ENCODE measurements around the gene NCAM2. TPM values are rescaled to one million over a fixed set of nuclear protein-coding genes. Genes with fewer than 3 reads are reported as not detected.
"Not testable (repeated sequence)": the region's sequence is repeated elsewhere in the genome, so short reads cannot be mapped to it uniquely, and the experiment has no call there.

NCAM2 gene
- total and polyA plus RNA-seq, 2 donors (not counting 1 experiment from before 2014, with no cell fraction given) = 0.13 TPM; not detected in 1

DNA sequence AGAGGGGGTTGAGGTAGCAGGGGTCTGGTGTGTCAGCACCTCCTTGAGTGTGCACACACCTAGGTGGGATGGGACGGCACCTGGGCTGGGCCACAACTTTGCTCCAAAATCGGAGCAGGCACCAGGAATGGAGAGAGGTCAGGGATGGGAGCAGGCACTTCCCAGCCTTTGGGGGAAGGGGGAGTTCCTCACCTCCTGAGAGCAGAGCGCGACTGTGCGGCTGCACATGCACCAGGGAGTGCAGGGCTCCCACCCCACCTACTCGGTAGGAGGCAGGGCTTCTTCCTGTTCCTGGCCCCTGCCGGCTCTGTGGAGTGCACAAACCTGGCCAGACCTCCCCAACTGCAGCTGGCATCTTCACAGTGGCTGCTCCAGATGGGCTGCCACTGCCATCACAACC, 399.3 kb downstream of the NCAM2 start:
- Histone ChIP-seq H3K4me3 (ENCODE audit: control extremely low read depth in 1 of 5, extremely low read depth in 1 of 5, insufficient read depth in 1 of 5, low read depth in 2 of 5, low read length in 4 of 5) (no peak overlapping the region), H3K9me3 (ENCODE audit: control extremely low read depth in 1 of 3, control insufficient read depth in 2 of 3, insufficient read depth in 1 of 3, low read length in 2 of 3) (peaks cover 0 to 16% (median 6%) of the 10 kb centered on the region in 3 donors), H4K20me1 (ENCODE audit: control insufficient read depth, insufficient read depth, low read length, poor library complexity, severe bottlenecking) (no peaks in the 10 kb centered on the region), H2AFZ (ENCODE audit: insufficient read depth, low read depth, low read length, poor library complexity, severe bottlenecking) (no peak overlapping the region), H3K79me2 (ENCODE audit: control insufficient read depth, insufficient read depth, low read length) (no peaks in the 10 kb centered on the region), H3K9ac (ENCODE audit: low read length) (no peak overlapping the region), H3K27ac (ENCODE audit: low read length in 2 of 2) (no peak overlapping the region), H3K4me1 (ENCODE audit: control insufficient read depth in 2 of 2, insufficient read depth in 2 of 2, low read length in 2 of 2) (no peaks in the 10 kb centered on the region), H3K4me2 (replicated peaks; ENCODE audit: low read depth, low read length, poor library complexity, severe bottlenecking) (no peak overlapping the region), H3K36me3 (replicated peaks in 1 of 2; ENCODE audit: control extremely low read depth in 1 of 2, control insufficient read depth in 1 of 2, extremely low read depth in 1 of 2, insufficient read depth in 2 of 2, low read length in 1 of 2) (no peaks in the 10 kb centered on the region), H3K27me3 (replicated peaks in 1 of 4; ENCODE audit: control extremely low read depth in 1 of 4, control insufficient read depth in 3 of 4, insufficient read depth in 4 of 4, low read length in 3 of 4) (no peaks in the 10 kb centered on the region)
- 99% methylated on average over 7 of the region's 7 CpGs for WGBS (ENCODE audit: insufficient coverage)
- H3K4me3 Mint-ChIP-seq = no peak overlapping the region
- H3K4me1 Mint-ChIP-seq = no peaks in the 10 kb centered on the region
- H3K27me3 Mint-ChIP-seq = no peaks in the 10 kb centered on the region
- TF ChIP-seq, protein P1, sequence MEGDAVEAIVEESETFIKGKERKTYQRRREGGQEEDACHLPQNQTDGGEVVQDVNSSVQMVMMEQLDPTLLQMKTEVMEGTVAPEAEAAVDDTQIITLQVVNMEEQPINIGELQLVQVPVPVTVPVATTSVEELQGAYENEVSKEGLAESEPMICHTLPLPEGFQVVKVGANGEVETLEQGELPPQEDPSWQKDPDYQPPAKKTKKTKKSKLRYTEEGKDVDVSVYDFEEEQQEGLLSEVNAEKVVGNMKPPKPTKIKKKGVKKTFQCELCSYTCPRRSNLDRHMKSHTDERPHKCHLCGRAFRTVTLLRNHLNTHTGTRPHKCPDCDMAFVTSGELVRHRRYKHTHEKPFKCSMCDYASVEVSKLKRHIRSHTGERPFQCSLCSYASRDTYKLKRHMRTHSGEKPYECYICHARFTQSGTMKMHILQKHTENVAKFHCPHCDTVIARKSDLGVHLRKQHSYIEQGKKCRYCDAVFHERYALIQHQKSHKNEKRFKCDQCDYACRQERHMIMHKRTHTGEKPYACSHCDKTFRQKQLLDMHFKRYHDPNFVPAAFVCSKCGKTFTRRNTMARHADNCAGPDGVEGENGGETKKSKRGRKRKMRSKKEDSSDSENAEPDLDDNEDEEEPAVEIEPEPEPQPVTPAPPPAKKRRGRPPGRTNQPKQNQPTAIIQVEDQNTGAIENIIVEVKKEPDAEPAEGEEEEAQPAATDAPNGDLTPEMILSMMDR (IDR thresholded peaks at IDR 0.05) = no peak
- no peak for TF ChIP-seq EZH2 (IDR thresholded peaks at IDR 0.05; ENCODE audit: borderline replicate concordance, insufficient read depth, low read depth, low read length, poor library complexity, severe bottlenecking)
- H3K9me3 Mint-ChIP-seq (ENCODE audit: insufficient read depth) = peaks cover 13% of the 10 kb centered on the region
- no peak for DNase-seq
- no peak for ATAC-seq (ENCODE audit: low read depth)
- intact Hi-C loops (cut with micrococcal nuclease) = no loop called here
- H3K27ac Mint-ChIP-seq = no peak overlapping the region
- POLR2A ChIA-PET = no interaction called here
- CTCF ChIA-PET = no interaction called here

DNA sequence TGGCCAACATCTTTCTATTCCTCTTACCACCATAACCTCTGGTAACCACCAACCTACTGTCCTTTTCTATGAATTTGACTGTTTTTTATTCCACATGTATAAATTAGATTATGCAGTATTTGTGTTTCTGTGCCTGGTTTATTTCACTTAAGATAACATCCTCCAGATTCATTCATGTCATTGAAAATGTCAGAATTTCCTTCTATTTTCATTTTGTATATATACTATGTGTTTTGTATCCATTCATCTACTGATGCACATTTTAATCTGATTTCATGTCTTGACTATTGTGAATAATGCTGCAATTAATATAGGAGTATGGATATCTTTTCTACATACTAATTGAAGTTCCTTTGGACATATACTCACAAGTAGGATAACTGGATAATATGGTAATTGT, 403.2 kb downstream of the NCAM2 start:
- no peak overlapping the region for H3K27ac ChIP-seq (ENCODE audit: low read length in 2 of 2)
- H3K9me3 Mint-ChIP-seq (ENCODE audit: insufficient read depth) = peaks cover 7% of the 10 kb centered on the region
- no peaks in the 10 kb centered on the region for H3K27me3 ChIP-seq (replicated peaks in 1 of 4; ENCODE audit: control extremely low read depth in 1 of 4, control insufficient read depth in 3 of 4, insufficient read depth in 4 of 4, low read length in 3 of 4)
- no peak for ATAC-seq (ENCODE audit: low read depth)
- no peaks in the 10 kb centered on the region for H3K4me1 Mint-ChIP-seq
- H2AFZ ChIP-seq (ENCODE audit: insufficient read depth, low read depth, low read length, poor library complexity, severe bottlenecking) = no peak overlapping the region
- no peaks in the 10 kb centered on the region for H3K79me2 ChIP-seq (ENCODE audit: control insufficient read depth, insufficient read depth, low read length)
- H4K20me1 ChIP-seq (ENCODE audit: control insufficient read depth, insufficient read depth, low read length, poor library complexity, severe bottlenecking) = no peaks in the 10 kb centered on the region
- TF ChIP-seq EZH2 (IDR thresholded peaks at IDR 0.05; ENCODE audit: borderline replicate concordance, insufficient read depth, low read depth, low read length, poor library complexity, severe bottlenecking) = no peak
- TF ChIP-seq, protein P1 (IDR thresholded peaks at IDR 0.05) = no peak
- DNase-seq = no peak
- no peaks in the 10 kb centered on the region for H3K4me1 ChIP-seq (ENCODE audit: control insufficient read depth in 2 of 2, insufficient read depth in 2 of 2, low read length in 2 of 2)
- H3K27ac Mint-ChIP-seq = no peak overlapping the region
- ChIA-PET CTCF (no interaction called here), POLR2A (no interaction called here)
- no peaks in the 10 kb centered on the region for H3K36me3 ChIP-seq (replicated peaks in 1 of 2; ENCODE audit: control extremely low read depth in 1 of 2, control insufficient read depth in 1 of 2, extremely low read depth in 1 of 2, insufficient read depth in 2 of 2, low read length in 1 of 2)
- intact Hi-C loops (cut with micrococcal nuclease) = no loop called here
- H3K9ac ChIP-seq (ENCODE audit: low read length) = no peak overlapping the region
- no peak overlapping the region for H3K4me3 Mint-ChIP-seq
- no peak overlapping the region for H3K4me3 ChIP-seq (ENCODE audit: control extremely low read depth in 1 of 5, extremely low read depth in 1 of 5, insufficient read depth in 1 of 5, low read depth in 2 of 5, low read length in 4 of 5)
- H3K27me3 Mint-ChIP-seq = no peaks in the 10 kb centered on the region
- H3K4me2 ChIP-seq (replicated peaks; ENCODE audit: low read depth, low read length, poor library complexity, severe bottlenecking) = no peak overlapping the region
- peaks cover 2 to 13% (median 13%) of the 10 kb centered on the region in 3 donors for H3K9me3 ChIP-seq (ENCODE audit: control extremely low read depth in 1 of 3, control insufficient read depth in 2 of 3, insufficient read depth in 1 of 3, low read length in 2 of 3)

DNA sequence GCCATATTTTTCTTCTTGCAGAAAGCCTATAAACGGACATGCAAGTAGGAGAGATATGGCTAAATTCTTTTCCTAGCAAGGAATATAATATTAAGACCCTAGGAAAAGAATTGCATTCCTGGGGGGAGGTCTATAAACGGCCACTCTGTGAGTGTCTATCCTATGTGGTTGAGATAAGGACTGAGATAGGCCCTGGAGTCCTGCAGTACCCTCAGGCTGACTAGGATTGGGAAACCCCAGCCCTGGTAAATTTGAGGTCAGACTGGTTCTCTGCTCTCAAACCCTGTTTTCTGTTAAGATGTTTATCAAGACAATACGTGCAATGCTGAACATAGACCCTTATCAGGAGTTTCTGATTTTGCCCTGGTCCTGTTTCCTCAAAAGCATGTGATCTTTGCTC, 404.0 kb downstream of the NCAM2 start:
- POLR2A ChIA-PET; H3K4me3 ChIP-seq (ENCODE audit: control extremely low read depth in 1 of 5, extremely low read depth in 1 of 5, insufficient read depth in 1 of 5, low read depth in 2 of 5, low read length in 4 of 5); H4K20me1 ChIP-seq (ENCODE audit: control insufficient read depth, insufficient read depth, low read length, poor library complexity, severe bottlenecking); H3K4me1 Mint-ChIP-seq; H3K79me2 ChIP-seq (ENCODE audit: control insufficient read depth, insufficient read depth, low read length); H3K4me1 ChIP-seq (ENCODE audit: control insufficient read depth in 2 of 2, insufficient read depth in 2 of 2, low read length in 2 of 2); DNase-seq; H3K9ac ChIP-seq (ENCODE audit: low read length); H3K9me3 ChIP-seq (ENCODE audit: control extremely low read depth in 1 of 3, control insufficient read depth in 2 of 3, insufficient read depth in 1 of 3, low read length in 2 of 3); CTCF ChIA-PET; H3K27me3 ChIP-seq (replicated peaks in 1 of 4; ENCODE audit: control extremely low read depth in 1 of 4, control insufficient read depth in 3 of 4, insufficient read depth in 4 of 4, low read length in 3 of 4); H3K36me3 ChIP-seq (replicated peaks in 1 of 2; ENCODE audit: control extremely low read depth in 1 of 2, control insufficient read depth in 1 of 2, extremely low read depth in 1 of 2, insufficient read depth in 2 of 2, low read length in 1 of 2); ATAC-seq (ENCODE audit: low read depth); H3K4me2 ChIP-seq (replicated peaks; ENCODE audit: low read depth, low read length, poor library complexity, severe bottlenecking); H3K9me3 Mint-ChIP-seq (ENCODE audit: insufficient read depth); H2AFZ ChIP-seq (ENCODE audit: insufficient read depth, low read depth, low read length, poor library complexity, severe bottlenecking); H3K27ac ChIP-seq (ENCODE audit: low read length in 2 of 2); H3K27ac Mint-ChIP-seq; intact Hi-C loops (cut with micrococcal nuclease); H3K27me3 Mint-ChIP-seq; H3K4me3 Mint-ChIP-seq: not testable (repeated sequence)
- 91% methylated on average over 2 of the region's 3 CpGs for WGBS (ENCODE audit: insufficient coverage)
